Measurements from ENCODE around the gene RHOBTB3.

- TF ChIP-seq EP300 (IDR thresholded peaks at IDR 0.05) (no peak), CTCF (IDR thresholded peaks at IDR 0.05) (no peak), POLR2AphosphoS5 (IDR thresholded peaks at IDR 0.05) (no peak), POLR2A (IDR thresholded peaks at IDR 0.05) (no peak)
Measured at GRCh38 chr5:95816776-95817175, 85.6 kb downstream of the RHOBTB3 start.
